Stimulated activated CD8-positive, alpha-beta memory T cell treated with anti-CD3 and anti-CD28 coated beads, Interleukin-15, amount 100 ng/mL, for 4 hours (primary cell): ENCODE data around the gene CCDC196.
"Not testable (repeated sequence)": the region's sequence is repeated elsewhere in the genome, so short reads cannot be mapped to it uniquely, and the experiment has no call there.

Source experiments
- DNase-seq, 2 donors: peaks; one replicate each; pipeline ENCODE4 v3.0.0-alpha.2; 2020; ENCODE audit warnings: low read depth in 2 of 2

The CCDC196 gene

DNA sequence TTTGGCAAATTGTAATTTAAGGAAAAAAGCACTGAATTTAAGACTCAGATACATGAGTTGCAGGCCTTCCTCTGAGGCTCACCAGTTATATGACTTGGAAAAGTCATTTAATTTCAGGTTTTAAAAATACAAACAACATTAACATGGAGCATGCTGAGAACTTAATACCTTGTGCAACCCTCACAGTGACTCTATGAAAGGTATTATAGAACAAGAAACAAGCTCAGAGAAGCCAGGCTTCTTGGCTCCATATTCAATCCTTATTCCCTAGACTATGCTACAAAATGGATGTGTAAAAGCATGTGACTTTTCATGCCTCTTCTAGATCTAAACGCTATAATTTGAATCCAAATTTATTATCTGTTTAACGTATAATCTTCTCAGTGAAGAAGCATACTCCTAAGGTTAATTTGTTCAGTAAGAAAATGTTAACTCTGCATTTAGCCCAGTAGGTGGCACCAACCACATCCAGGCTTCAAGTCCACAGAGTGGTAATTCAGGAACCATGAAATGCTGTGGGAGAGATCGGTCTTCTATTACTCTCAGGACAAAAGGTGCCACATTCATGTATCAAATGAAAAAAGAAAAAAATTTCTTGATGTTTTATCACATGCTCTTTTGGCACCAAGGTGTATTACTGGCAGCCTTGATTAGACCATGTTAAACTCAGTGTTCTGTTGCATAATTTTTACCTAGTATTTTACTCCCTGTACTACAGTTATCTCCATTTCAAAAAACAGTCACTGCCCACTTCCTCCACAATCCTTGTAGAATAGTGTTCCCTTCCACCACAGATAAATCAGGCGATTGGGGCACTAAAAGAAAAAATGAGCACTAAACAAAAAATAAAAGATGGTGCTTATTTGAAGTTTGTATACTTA, 9.3 kb downstream of the CCDC196 start:
- DNase-seq: no peak

DNA sequence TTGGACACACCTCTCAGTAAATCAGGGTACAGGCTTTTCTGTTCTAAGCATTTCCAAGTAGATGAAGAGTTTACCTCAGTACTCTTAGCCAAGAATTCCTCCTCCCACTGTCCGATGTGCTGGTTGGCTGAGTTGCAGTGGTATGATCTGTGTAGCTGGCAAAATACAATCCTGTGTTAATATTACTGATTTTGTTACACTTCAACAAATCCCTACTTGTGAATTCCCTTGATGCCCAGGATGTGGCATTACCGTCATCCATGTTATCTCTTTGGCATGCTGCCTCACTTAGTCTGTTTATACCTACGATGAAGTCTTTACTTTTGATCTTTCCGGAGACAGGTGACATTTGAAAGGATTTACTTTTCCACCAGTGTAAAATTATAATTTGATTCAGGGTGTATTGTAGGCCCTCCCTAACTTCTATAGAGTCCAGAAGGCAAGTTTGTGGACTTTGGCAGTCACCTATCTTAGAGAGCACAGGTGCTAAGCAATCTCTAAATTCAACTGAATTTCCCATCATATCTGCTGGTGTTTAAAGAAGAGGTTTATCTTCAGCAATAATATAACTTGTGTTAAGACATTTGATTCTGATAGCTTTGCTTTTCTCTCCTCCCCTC, 10.1 kb downstream of the CCDC196 start:
- no peak for DNase-seq

GRCh38 chr14:66496911-66497310, 10.7 kb downstream of the CCDC196 start:
- DNase-seq: no peak

DNA sequence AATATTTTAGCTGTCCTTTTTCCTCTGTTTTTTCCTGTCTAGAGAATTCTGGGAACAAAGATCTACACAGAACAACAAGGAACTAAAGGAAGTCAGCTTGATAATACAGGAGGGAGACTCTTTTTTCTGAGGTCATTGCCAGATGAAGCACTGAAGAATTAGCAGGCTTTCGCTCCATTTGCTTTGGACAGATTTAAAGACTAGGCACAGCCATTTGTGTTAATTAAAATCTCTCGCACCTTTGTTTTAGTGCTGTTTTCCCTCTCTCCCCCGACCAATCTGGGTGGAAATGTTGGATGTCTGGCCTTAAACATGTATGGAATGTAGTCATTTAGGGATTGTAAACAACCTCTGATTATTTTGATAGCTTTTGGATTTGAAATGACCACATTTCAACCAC, 12.1 kb downstream of the CCDC196 start:
- no peak for DNase-seq

DNA sequence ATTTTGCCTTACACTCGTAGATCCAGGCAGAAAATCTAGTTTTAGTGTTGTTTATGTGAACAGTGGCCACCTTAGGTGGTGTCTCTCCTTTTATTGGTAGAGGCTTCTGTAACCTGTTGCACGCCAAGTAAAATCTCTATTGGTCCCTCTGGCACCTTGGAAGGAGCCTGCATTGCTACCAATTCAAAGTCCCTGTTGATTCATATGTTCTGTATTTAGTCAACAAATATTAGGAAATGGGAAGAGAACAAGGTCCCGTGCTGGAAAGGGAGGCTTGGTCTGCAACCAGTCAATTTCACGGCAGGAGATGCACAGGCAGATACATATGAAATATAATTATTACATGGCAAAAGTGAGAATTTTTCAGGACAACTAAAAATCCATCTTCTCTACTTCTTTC, 15.4 kb downstream of the CCDC196 start:
- DNase-seq: no peak

DNA sequence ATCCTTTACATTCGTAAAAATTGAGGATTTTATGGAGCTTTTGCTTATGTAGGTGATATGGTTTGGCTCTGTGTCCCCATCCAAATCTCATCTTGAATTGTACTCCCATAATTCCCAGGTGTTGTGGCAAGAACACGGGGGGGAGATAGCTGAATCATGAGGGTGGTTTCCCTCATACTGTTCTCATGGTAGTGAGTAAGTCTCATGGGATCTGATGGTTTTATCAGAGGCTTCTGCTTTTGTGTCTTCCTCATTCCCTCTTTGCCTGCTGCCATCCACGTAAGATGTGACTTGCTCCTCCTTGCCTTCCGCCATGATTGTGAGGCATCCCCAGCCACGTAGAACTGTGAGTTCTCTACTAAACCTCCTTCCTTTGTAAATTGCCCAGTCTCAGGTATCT, 16.7 kb downstream of the CCDC196 start:
- DNase-seq: not testable (repeated sequence)

- DNase-seq: no peak
Measured at GRCh38 chr14:66503532-66503931, 17.4 kb downstream of the CCDC196 start.

DNA sequence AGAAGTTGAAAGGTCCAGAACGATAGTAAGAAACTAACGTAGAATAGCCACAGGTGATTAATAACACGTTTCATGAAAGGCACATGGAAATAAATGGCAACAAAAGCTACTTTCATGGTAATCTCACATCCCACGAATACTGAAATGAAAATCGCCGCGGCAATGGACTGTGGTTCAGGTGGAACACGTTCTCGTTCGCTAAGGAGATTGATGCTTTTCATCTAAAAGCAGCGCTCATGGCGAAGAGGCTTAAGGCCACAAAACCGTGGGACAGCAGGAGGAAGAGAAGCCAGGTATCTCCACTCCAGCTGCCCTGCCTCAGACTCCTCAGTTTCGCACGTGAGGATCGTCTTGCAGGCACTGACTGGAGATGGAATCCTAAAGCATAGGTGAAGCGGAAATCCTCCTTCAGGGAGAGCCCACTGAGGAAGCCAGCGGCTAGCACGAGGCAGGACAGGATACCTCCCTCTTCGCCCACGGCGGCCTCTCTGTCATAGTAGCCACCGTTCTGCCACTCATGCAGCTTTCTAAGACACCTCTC, 21.1 kb downstream of the CCDC196 start:
- no peak for DNase-seq

- DNase-seq: peak; percentile 76 to 78
Measured at GRCh38 chr14:66507722-66508546, 21.8 kb downstream of the CCDC196 start, which contains the start of gene GPHN. Gene GPHN (plus strand): TSS chr14:66508147.

GRCh38 chr14:66508547-66508845, 22.3 kb downstream of the CCDC196 start:
- DNase-seq: no peak

DNA sequence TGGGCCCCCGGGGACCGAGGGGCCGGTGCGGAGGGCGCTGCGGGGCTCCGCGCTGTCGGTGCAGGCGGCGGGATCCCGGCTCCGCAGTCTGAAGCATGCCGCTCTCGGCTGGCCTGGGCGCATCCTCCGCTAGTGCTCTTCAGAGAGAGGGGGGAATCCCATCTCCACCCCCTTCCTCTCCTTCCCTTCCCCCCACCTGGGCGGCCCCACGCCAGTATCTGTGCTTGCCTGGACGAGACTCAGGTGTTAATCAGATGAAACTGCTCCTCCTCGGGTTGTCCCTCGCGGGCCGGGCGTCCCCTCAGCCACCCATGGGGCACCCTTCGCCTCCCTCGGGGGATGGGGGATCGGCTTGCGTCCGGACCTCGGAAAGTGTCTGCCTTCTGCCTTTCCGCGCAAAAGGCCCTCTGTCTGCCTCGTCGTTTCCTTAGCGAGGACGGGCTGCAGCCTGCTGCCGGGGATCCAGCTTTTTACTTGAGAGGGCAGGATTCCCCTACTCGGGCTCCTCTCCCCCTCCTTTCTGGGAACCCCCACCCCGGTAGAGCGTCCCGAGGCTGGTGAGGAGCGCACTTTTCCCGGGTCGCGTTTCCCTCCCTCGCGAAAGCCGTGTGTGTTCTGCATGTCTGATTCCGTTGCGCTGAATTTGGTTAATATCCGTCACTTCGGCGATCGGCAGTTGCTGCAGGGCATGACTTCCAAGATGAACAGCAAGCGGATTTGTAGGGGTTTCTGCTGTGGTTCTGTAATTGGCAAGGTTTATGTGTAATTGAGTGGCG, 22.9 kb downstream of the CCDC196 start:
- peak in 1 of 2 donors; percentile 24 for DNase-seq

DNA sequence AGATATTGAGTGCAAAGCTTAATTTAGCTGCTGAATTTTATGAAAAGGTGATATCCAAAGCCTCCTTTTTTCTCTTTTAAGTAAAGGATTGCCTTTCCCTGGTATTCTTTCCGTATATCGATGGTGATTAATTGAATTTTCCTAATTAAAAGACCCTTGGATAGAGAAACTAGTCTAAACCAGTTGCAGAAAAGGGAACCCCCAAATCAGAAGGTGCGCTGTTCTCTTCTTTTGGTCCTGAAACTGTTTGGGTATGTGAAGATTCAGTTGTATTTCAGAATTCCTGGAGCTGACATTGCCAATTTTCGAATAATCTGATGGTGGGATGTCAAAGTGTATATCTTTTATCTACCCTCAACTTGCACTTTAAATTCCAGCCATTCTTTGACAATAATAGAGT, 23.7 kb downstream of the CCDC196 start:
- no peak for DNase-seq

GRCh38 chr14:66511849-66512248, 25.7 kb downstream of the CCDC196 start:
- no peak for DNase-seq

- DNase-seq: no peak
Measured at GRCh38 chr14:66514213-66514612, 28.0 kb downstream of the CCDC196 start.

DNA sequence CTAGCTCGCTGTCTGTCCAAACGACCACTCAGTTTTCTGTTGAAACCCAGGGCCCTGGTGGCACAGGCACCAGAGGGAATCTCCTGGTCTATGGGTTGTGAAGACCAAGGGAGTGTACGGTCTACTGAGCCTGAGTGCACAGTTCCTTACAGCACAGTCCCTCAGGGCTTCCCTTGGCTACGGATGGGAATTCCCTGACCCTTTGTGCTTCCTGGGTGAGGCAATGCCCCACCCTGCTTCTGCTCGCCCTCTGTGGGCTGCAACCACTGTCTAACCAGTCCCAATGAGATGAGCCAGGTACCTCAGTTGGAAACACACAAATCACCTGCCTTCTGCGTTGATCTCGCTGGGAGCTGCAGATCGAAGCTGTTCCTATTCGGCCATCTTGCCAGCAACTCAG, 44.4 kb downstream of the CCDC196 start:
- DNase-seq: no peak

DNA sequence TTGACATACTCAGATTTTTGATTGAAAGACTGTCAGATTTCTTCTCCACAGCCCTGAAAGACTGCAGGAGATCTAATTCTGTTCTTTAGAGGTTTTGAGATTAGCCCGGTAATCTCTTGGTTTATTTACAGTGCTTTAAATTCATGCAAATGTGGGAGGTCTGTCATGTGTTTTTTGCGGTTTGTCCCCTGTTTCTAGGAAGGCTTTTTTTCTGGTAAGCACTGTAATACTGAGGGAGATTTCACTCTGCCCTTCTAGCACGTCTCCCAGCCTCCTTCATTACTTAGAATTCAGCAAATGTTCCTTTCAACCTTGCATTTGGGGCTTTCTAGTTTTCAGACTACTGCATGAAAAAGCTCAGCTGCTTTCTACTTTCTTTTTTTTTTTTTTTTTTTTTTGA, 52.9 kb downstream of the CCDC196 start:
- DNase-seq: no peak

DNA sequence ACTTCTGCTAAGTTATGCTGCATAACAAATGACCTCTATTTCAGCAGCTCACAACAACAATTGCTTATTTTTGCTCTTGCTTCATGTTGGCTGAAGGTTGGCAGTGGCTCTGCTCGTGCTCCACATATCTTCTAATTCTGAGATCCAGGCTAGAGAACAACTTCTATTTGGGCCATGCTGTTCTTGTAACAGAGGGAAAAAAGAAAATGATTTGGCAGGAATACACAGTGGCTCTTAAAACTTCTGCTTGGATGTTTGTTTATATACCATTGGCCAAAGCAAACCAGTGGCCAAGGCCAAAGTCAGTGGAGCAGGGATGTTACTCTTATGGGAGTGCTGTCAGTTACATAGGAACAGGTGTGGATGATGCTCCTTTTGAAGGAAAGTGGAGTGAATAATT, 53.9 kb downstream of the CCDC196 start:
- no peak for DNase-seq

DNA sequence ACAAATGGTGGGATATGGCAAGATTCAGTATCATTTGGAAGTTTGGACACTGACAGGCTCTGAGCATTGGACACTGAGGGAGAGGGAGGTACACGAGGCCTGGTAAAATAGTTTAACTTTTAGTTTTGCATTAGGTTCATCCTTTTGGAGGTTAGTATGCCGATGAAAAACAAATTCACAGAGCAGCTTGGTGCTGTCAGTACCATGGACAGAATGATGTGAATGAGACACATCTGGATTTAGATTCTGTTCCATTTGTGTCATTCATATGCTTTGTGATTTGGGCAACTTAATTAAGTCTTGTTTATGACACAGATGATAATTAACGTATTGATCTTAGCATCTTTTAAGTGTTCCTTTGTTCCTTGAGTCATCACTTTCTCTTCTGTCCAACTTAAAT, 55.5 kb downstream of the CCDC196 start:
- DNase-seq: no peak

DNA sequence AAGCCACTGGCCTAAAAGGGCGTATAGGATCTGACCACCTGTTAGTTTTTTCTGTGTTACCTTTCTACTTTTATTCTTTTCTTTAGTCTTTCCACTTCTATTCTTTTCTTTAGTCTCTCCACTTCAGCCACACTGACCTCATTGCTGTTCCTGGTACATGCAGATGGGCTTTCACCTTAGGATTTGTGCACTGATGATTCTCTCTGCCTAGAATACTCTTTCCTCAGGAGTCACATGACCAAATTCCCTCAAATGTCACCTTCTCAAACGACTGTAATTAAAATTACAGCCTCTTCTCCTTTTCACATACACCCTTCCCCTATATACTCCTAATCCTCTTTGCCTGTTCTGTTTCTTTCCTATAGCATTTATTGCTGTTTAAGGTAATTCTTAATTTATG, 57.8 kb downstream of the CCDC196 start:
- DNase-seq: no peak

DNA sequence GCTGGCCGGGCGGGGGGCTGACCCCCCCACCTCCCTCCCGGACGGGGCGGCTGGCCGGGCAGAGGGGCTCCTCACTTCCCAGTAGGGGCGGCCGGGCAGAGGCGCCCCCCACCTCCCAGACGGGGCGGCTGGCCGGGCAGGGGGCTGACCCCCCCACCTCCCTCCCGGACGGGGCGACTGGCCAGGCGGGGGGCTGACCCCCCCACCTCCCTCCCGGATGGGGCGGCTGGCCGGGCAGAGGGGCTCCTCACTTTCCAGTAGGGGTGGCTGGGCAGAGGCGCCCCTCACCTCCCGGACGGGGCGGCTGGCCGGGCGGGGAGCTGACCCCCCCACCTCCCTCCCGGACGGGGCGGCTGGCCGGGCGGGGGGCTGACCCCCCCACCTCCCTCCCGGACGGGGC, 59.0 kb downstream of the CCDC196 start:
- DNase-seq: not testable (repeated sequence)

DNA sequence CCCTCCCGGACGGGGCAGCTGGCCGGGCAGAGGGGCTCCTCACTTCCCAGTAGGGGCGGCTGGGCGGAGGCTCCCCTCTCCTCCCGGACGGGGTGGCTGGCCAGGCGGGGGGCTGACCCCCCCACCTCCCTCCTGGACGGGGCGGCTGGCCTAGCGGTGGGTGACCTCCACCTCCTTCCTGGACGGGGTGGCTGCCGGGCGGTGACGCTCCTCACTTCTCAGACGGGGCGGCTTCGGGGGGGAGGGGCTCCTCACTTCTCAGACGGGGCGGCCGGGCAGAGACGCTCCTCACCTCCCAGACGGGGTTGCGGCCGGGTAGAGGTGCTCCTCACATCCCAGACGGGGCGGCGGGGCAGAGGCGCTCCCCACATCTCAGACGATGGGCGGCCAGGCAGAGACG, 59.6 kb downstream of the CCDC196 start:
- not testable (repeated sequence) for DNase-seq
